ENCODE measurements around the gene GNB1. TPM values are rescaled to one million over a fixed set of nuclear protein-coding genes. Genes with fewer than 3 reads are reported as not detected.
"Not testable (repeated sequence)": the region's sequence is repeated elsewhere in the genome, so short reads cannot be mapped to it uniquely, and the experiment has no call there.

GNB1 gene
- total RNA-seq = 100 to 1,000 TPM; 267 to 358 TPM

DNA sequence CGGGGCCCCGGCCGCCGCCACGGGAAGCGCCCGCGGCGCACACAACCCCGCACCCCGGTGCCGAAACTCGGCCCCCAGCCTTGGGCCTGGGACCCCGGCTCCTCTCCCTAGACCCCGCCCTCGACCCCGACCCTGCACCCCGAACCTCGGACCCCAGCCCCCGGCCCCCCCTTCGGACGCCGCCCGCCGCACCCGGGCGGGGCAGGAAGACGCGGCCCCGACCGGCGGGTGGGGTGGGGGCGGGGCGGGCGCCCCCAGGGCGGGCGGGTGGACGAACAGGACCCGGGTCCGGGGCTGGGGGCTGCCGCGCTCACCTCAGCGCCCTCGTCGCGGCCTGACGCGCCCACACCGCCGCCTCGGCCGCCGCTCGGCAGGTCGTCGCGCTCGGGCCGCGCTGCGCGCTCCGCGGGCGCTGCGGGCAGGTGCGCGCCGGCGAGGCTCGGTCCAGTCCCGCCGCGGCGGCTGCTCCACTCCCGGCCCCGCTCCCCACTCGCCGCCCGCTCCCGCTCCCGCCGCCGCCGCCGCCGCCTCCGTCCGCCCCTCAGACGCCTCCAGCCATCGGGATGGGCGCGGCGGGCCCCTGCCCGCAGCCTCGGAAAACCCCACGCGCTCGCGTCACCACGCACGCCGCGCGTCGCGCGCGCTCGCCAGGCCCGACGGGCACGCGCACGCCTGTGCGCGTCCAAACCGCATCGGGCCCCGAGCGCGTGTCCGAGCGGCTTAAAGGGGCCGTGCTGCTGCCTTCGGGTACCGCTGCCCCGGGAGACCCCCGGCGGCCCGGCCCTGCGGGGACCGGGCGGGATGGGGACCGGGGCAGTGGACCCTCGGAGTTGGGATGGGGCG lies at the start of gene GNB1:
TSS of gene GNB1 (minus strand) at position 582 of the 843 bp plus-strand sequence. CDS start 65,634 bp downstream, outside the sequence.
- peak within 1 kb of the TSS; percentile 68 to 87 for H3K27ac Mint-ChIP-seq
- no peaks in the 10 kb centered on the region for H3K9me3 Mint-ChIP-seq
- peaks cover 8 to 31% of the 10 kb centered on the region in 2 donors for H3K36me3 Mint-ChIP-seq
- peak; percentile 67 to 82 for ATAC-seq
- DNase-seq (ENCODE audit: low spot score in 2 of 2) = peak; percentile 89 to 92

DNA sequence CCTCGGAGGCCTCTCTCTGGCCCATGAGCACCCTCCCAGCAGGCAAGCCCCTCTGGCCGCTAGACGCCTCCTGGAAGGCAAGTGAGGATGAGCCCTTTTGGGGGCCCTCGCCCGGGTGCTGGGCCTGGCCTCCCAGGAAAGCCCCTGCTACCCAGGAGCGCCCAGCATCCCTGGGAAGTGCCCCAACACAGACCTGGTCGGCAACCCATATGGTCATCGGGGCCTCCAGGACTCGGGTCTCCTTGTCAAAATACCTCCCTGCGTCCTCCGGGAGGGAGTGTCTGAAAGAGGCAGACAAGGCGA lies 49.2 kb upstream of the GNB1 start:
- no peak for DNase-seq (ENCODE audit: low spot score in 2 of 2)
- Mint-ChIP-seq H3K9me3 (peaks cover 0 to 6% of the 10 kb centered on the region in 2 donors), H3K36me3 (no peaks in the 10 kb centered on the region), H3K27ac (no peak overlapping the region)
- ATAC-seq = no peak

DNA sequence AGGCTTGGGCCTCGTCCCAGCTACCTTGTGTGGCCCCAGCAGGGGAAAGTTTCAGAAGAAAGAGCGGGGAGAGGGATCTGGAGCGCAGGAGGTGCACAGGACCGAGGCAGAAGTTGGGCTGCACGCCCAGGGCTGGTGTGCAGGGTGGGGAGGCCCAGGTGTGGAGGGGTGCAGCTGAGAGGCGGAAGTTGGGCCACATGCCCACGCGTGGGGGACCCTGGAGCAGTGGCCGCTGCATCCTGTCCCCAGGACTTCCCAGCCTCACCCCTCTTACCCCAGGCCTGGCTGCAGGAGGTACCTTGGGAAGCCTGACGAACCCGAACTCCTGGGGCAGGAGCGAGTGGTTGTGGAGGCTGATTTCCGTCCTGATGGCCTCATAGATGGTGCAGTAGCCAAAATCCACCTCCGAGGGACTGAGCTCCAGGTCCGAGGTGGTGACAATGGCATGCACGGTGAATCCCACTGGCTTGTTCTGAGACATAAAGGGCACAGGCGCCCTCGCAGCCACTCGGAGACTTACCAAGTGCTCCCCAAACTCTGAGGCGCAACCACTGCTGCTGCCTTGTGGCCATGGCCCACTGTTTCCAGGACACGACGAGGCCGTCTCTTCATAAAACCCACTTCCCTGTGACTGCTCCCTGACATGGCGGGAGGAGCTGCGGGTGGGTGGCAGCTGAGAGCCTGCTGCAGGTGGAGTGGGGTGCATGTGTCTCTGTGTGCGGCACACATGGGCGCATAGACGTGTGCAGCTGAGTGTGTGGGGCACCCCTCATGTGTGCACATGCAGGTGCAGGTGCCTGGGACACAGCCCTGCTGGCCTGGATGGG lies 48.6 kb upstream of the GNB1 start:
- no peak for ATAC-seq
- peaks cover 0 to under 1% of the 10 kb centered on the region in 2 donors for H3K36me3 Mint-ChIP-seq
- H3K27ac Mint-ChIP-seq = no peak overlapping the region
- no peak for DNase-seq (ENCODE audit: low spot score in 2 of 2)
- peaks cover 0 to 11% of the 10 kb centered on the region in 2 donors for H3K9me3 Mint-ChIP-seq

DNA sequence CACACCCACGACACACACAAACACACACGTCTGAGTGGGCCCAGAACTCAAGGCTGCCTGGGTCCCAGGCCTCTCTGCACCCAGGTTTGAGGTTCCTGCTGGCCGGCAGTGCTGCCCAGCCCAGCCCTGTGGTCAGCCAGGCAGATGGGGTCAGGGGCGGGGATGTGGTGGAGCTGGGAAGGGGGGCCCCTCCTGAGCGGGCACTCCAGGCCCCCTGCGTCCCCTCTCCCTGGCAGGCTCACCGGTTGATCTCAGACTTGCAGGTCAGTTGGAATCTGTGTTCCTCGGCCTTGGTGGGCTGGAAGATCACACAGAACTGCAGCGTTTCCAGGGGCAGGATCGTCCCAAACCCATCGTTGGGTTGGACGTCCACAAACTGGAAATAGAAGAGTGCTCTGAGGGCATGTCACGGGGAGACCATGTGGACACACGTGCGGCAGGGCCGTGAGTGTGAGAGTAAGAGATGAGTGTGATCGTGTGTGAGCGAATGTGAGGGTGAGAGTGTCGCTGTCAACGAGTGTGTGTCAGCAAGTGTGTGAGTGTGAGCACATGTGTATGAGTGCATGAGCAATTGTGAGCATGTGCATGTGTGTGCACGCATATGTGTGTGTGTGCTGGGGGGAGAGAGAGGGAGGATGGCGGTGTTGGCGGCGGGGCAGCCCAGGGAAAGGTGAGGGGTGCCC lies 47.9 kb upstream of the GNB1 start:
- no peak for DNase-seq (ENCODE audit: low spot score in 2 of 2)
- Mint-ChIP-seq H3K9me3 (peaks cover 6 to 19% of the 10 kb centered on the region in 2 donors), H3K36me3 (peaks cover 0 to 8% of the 10 kb centered on the region in 2 donors), H3K27ac (no peak overlapping the region)
- ATAC-seq = no peak

DNA sequence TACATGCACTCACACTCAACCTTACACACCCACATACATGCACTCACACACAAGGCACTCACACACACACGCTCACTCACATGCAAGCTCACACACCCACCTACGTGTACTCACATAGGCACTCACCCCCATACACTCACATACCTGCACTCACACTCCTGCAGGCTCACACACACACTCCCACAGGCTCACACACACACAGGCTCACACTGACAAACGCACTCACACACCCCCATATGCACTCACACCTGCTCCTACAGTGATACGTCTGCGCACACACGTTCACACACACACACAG lies 47.3 kb upstream of the GNB1 start:
- peaks cover 6 to 22% of the 10 kb centered on the region in 2 donors for H3K9me3 Mint-ChIP-seq
- no peak overlapping the region for H3K27ac Mint-ChIP-seq

DNA sequence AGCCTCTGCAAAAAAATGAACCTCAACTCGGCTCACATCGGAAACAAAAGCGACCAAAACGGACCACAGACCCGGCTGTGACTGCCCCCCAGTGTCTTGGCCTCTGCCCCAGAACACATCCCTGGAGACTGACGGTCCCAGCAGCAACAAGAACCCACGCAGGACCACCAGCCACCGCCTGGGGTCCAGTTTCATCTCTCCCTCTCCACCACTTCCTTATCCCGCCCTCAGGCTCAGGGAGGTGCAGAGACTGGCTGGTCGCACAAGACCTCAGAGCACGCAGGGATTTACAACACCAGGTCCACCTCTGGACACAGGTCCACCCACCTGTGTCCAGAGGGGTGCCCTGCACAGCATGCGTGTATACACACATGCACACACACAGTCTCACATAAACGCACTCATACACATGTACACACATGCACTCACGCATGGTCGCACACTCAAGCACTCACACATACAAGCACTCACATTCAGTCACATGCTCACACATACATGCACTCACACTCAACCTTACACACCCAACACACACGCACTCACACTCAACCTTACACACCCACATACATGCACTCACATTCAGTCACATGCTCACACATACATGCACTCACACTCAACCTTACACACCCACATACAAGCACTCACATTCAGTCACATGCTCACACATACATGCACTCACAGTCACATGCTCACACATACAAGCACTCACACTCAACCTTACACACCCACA lies 46.8 kb upstream of the GNB1 start:
- peaks cover 6 to 22% of the 10 kb centered on the region in 2 donors for H3K9me3 Mint-ChIP-seq

More for the DNA sequence above, 47.3 kb upstream of the GNB1 start:
- peaks cover 0 to 9% of the 10 kb centered on the region in 2 donors for H3K36me3 Mint-ChIP-seq
- no peak for DNase-seq (ENCODE audit: low spot score in 2 of 2)
- ATAC-seq = no peak

DNA sequence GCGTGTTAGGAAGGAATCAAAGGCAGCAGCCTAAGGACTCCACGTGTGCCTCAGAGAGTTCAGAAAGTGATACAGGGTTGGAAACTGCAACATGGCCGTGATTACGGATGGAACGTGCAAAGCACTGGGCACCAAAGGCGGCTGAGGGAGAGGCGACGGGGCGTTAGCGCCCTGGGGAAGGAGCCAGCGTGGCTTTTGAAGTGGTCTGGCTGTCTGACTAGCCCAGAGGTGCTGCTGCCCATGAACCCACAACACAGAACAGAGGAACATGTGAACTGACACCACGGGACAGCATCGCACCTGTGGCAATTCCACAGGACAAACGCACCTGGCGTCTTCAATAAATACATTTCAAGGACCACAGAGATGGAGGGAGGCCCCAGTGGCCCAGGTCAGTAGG lies 46.2 kb upstream of the GNB1 start:
- DNase-seq (ENCODE audit: low spot score in 2 of 2) (no peak), ATAC-seq (no peak)
- Mint-ChIP-seq H3K9me3 (peaks cover 6 to 22% of the 10 kb centered on the region in 2 donors), H3K27ac (no peak overlapping the region), H3K36me3 (peaks cover 0 to 9% of the 10 kb centered on the region in 2 donors)

More for the DNA sequence above, 46.8 kb upstream of the GNB1 start:
- DNase-seq (ENCODE audit: low spot score in 2 of 2) = no peak
- H3K36me3 Mint-ChIP-seq = peaks cover 0 to 9% of the 10 kb centered on the region in 2 donors
- no peak for ATAC-seq
- no peak overlapping the region for H3K27ac Mint-ChIP-seq

DNA sequence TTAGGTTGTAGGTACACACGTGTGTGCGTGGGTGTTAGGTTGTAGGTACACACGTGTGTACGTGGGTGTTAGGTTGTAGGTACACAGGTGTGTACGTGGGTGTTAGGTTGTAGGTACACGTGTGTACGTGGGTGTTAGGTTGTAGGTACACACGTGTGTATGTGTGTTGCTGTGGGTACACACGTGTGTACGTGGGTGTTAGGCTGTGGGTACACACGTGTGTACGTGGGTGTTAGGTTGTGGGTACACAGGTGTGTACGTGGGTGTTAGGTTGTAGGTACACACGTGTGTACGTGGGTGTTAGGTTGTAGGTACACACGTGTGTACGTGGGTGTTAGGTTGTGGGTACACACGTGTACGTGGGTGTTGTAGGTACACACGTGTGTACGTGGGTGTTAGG lies 44.0 kb upstream of the GNB1 start:
- not testable (repeated sequence) for H3K27ac Mint-ChIP-seq; H3K36me3 Mint-ChIP-seq; DNase-seq (ENCODE audit: low spot score in 2 of 2); ATAC-seq
- H3K9me3 Mint-ChIP-seq = peaks cover 6 to 22% of the 10 kb centered on the region in 2 donors

DNA sequence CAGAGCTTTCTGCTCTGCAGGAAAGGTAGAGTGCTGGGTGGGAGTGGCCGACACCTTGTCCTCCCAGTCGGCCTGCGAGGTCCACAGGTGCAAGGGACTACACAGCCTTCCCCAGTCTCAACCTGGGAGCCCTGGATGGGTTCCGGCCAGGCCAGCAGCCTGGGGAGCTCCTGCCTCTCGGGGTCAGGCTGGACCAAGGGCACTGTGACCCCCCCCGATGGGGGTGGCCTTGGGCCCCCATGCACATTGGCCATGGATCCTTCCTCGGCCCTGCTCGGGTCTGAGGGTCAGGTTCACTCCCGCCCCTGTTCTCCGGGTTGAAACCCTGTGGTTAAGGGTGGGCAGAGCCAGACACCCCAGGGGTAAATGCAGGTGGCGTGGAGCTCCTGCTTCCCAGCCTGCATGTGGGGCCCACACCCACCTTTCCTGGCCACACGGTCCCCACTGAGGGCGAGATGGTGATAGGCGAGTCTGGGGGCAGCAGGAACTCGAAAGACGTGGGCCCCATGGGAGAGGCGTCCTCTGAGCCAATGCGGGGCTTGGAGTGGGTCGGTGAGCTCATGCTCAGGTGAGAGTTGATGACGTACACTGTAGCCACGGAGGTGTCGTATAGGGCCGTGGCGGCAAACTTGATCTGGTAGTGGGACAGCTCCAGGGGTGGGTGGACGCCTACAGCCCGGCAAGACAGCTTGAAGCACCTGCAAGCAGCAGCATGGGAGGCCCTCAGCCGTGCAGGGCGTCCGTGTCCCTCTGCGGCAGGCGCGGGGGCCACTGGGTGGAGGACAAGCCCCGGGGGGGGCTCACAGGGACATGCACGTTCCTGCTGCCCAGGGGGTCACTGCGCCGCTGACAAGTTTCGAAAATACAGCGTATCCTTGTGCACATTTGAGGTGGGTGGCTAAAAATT lies 39.0 kb upstream of the GNB1 start:
- DNase-seq (ENCODE audit: low spot score in 2 of 2) (no peak), ATAC-seq (no peak)
- Mint-ChIP-seq H3K27ac (no peak overlapping the region), H3K9me3 (peaks cover 6 to 14% of the 10 kb centered on the region in 2 donors), H3K36me3 (peaks cover 0 to 9% of the 10 kb centered on the region in 2 donors)

DNA sequence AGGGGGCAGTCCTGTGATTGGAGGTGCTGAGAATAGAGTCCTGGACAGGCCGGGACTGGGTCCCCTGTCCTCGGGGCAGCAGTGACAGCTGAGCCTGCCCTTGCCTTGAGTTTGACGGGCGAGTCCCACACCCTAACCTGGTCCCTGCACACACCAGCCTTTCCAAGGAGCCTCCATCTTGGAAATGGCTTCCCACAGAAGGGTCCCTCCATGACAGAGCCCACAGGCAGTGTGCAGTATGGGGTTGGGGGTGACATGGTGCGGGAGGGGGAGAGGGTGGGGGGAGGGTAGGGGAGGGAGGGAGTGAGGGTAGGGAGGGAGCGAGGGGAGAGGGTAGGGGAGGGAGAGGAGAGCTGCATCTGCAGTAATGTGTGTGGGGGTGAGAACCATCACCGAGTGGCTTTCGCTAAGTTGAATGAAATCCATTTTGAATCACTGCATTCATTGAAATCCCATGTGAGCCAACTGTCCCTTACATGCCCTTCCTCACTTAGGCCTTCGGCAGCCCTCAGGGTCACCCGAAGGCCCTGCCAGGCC lies 38.3 kb upstream of the GNB1 start:
- peaks cover 0 to 5% of the 10 kb centered on the region in 2 donors for H3K36me3 Mint-ChIP-seq
- ATAC-seq (no peak), DNase-seq (ENCODE audit: low spot score in 2 of 2) (no peak)
- H3K27ac Mint-ChIP-seq = no peak overlapping the region
- peaks cover 3 to 8% of the 10 kb centered on the region in 2 donors for H3K9me3 Mint-ChIP-seq

DNA sequence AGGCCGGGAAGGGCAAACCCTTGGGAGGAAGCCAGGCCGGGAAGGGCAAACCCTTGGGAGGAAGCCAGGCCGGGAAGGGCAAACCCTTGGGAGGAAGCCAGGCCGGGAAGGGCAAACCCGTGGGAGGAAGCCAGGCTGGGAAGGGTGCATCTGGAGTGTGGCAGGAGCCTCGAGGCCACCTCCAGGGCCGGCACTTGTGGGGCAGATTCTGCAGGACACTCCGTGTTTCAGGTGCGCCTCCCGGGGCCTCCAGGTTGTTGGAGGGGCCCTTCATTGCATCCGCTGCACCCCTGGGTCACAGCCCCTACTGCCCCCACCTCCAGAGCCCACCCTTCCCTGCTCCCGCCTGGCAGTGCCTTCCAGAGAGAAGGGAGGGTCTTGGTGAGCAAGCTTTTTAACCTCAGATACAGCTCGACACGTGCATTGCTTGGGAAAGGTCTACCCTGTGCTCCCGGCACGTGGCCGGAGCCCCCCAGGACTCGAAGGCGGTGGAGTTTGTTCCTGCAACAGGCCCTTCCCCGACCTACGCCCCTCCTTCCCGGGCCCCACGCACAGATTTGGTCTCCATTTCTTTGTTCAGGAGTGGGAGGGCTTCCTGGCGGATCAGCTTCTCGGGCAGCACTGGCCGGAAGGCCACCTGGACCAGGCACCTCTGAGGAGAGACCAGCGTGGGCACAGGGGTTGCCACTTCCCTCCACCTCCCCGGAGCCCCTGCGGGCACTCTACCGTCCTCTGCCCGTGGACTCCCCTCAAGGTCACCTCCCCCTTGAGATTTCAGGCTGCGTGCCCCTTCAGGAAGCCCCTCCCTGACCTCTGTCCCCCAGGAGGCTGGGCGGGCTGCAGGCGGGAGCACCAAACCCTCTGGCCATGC lies 37.6 kb upstream of the GNB1 start:
- ATAC-seq (no peak), DNase-seq (ENCODE audit: low spot score in 2 of 2) (no peak)
- H3K27ac Mint-ChIP-seq = no peak overlapping the region
- H3K9me3 Mint-ChIP-seq = peaks cover 0 to under 1% of the 10 kb centered on the region in 2 donors
- H3K36me3 Mint-ChIP-seq = no peaks in the 10 kb centered on the region

DNA sequence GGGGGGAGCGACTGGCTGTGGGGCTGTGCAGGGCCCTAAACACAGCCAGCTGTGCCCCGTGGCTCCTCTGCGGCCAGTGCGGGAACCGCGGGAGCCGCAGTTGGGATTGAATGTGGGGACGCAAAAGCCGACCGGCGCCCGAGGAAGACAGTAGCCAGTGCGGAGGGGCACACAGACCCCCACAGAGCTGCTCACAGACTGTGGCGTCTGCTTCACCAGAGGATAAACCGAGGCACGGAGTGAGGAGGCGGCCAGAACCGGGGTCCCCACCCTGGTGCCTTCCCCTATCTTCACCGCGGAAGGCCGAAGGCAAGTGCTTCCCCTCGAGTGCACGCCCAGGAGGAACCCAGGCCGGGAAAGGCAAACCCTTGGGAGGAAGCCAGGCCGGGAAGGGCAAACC lies 36.9 kb upstream of the GNB1 start:
- Mint-ChIP-seq H3K27ac (no peak overlapping the region), H3K36me3 (no peaks in the 10 kb centered on the region), H3K9me3 (no peaks in the 10 kb centered on the region)
- DNase-seq (ENCODE audit: low spot score in 2 of 2) (no peak), ATAC-seq (no peak)

DNA sequence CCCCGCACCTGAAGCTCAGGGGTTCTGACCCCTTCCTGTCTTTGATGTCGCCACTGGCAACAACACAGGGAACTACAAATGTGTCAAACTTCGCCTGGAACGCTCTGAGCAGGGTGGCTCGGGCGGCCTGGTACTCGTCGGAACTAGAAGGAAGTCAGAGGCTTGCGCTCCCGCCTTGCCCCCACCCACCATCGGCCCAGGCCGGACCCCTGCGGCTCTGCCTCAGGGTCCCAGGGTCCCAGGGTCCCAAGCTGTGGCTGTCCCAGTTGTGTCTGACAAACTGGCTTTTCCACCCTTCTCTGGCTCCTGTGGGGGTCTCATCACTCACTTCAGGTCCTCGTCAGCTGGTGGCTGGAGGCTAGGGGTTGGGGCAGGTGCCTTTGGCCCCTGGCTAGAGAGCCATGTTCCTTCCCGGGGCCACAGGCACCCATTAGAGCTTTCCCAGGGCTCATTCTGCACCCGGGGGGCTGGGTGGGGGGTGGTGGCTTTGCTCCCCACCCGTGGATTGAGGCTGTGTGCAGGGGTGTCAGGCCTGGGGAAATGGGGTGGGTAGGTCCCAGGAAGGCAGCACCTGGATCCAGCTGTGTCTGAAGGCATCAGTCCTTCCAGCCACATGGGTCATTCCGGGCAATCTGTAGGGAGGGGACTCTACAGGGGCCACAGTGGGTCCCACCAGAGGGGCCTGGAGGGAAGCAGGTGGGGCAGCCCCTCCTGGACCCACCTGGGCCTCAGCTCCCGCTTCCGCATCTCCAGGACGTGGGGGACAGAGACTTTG lies 36.2 kb upstream of the GNB1 start:
- Mint-ChIP-seq H3K27ac (no peak overlapping the region), H3K36me3 (no peaks in the 10 kb centered on the region), H3K9me3 (no peaks in the 10 kb centered on the region)
- ATAC-seq (no peak), DNase-seq (ENCODE audit: low spot score in 2 of 2) (no peak)

DNA sequence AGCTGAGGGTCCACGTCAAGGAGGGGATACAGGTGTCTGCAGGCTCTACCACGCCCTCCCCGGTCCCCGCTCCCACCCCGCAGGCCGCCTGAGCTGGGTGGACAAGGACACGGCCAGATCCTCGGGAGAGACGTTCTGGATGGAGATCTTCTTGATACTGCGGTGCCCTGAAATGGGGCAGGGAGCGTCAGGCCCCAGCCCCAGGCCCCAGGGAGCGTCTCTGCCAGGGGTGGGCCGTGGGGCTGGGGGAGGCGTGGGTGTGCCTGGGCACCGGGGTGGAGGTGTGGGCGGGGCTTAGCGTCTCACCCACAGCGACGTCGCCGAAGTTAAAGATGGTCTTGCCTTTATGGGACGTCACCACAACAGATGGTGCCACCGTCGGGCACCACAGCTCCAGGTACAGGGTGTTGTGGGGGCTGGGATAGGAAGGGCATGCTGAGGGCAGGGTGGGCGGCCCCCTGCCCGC lies 35.5 kb upstream of the GNB1 start:
- no peaks in the 10 kb centered on the region for H3K36me3 Mint-ChIP-seq
- ATAC-seq (no peak), DNase-seq (ENCODE audit: low spot score in 2 of 2) (no peak)
- no peaks in the 10 kb centered on the region for H3K9me3 Mint-ChIP-seq
- no peak overlapping the region for H3K27ac Mint-ChIP-seq

All from activated naive CD4-positive, alpha-beta T cell treated with anti-CD3 and anti-CD28 coated beads, Interleukin-2, amount 50 U/mL, for 72 hours (primary cell).